Ovary (tissue), 9 donors: ENCODE results near the gene RAG1. TPM values are rescaled to one million over a fixed set of nuclear protein-coding genes. Genes with fewer than 3 reads are reported as not detected.

ENCODE experiments used
- DNase-seq, 5 donors: peaks; one replicate each; pipeline ENCODE4 v3.0.0-alpha.2; 2019 to 2020
- H3K27ac ChIP-seq, 2 donors: fragments of 200-600 bp; one replicate each; pipeline versions ENCODE4 v1.5.1 to v1.8.0; 2019 to 2022
- H3K27me3 ChIP-seq: fragments of 200-600 bp; one replicate; pipeline ENCODE4 v1.8.0; 2022
- H3K36me3 ChIP-seq: fragments of 200-600 bp; sonication (generic); one replicate; pipeline ENCODE4 v1.5.1; 2019
- H3K4me1 ChIP-seq: one replicate; pipeline ENCODE4 v1.8.1; 2013; ENCODE audit warnings: mild to moderate bottlenecking, moderate library complexity; ENCODE audit not compliant: insufficient read depth
- H3K4me3 ChIP-seq: fragments of 200-600 bp; sonication (generic); one replicate; pipeline ENCODE4 v1.5.1; 2017
- H3K9me3 ChIP-seq, 2 donors: fragments of 200-600 bp in 1 of 2; sonication (generic) in 1 of 2; one replicate each; pipeline versions ENCODE4 v1.5.1 to v1.8.1; 2013 to 2019; ENCODE audit warnings: mild to moderate bottlenecking in 1 of 2, moderate library complexity in 1 of 2
- CTCF ChIP-seq, 3 donors: fragments of 450-650 bp in 2 of 3; fragments of 200-600 bp in 1 of 3; IDR thresholded peaks; one replicate each; pipeline versions ENCODE4 v1.5.1 to v1.8.0; 2016 to 2022; ENCODE audit warnings: antibody characterized with exemption in 3 of 3, mild to moderate bottlenecking in 1 of 3
- EP300 ChIP-seq: sonication (generic); formaldehyde crosslinking; IDR thresholded peaks from one replicate; pipeline ENCODE4 v1.6.1; 2017; ENCODE audit warnings: antibody characterized with exemption
- POLR2A ChIP-seq: fragments of 450-650 bp; IDR thresholded peaks from one replicate; pipeline ENCODE4 v1.6.1; 2017; ENCODE audit warnings: antibody characterized with exemption, mild to moderate bottlenecking, moderate library complexity
- WGBS, 3 donors: extraction: QIAGEN DNeasy Blood & Tissue Kit in 1 of 3; methylation state at CpG; one replicate each; pipeline versions ENCODE4 v1.1.5 to v1.1.7; 2013 to 2017; 5-methylcytosine and 5-hydroxymethylcytosine counted together
- intact Hi-C, 4 donors: fragments of 100-400 bp; cut with DNase I; formaldehyde crosslinking; loops; one replicate each; pipeline versions ENCODE4 v1.11.0 to v1.15.1; 2022 to 2023
- polyA plus RNA-seq, 2 donors: library from polyadenylated mRNA; stranded (reverse); fragments of 200-250 nt in 1 of 2; fragments of 350-450 nt in 1 of 2; fragmentation: Illumina TruSeq in 1 of 2; extraction: RNeasy Lipid Tissue Mini Kit (QIAGEN cat#74804) in 1 of 2; gene quantifications; one replicate each; pipeline ENCODE4 v1.2.3, GENCODE V29; 2013 to 2014
- total RNA-seq, 7 donors: library from RNA; depleted of rRNA in 2 of 7; stranded (reverse); fragments of >200 nt in 2 of 7; fragmentation: NEBNext Ultra II Directional in 3 of 7; extraction: Animal tissue kit (Norgen Biotek cat#: 25700) in 3 of 7; gene quantifications; one replicate each; pipeline versions ENCODE4 v1.1.0 to v1.2.4, GENCODE V29; 2016 to 2023
- donor health status: DM: no; HTN: no; CAD: no; lungs with moderate emphysema.
- donor health status: DM: no; HTN: no; CAD: no.
- donor health status: Bipolar disorder and iron deficiency.
- donor health status: DM: yes; HTN: yes; CAD: no.
- donor health status: DM: no; HTN: no; CAD: no.
- donor health status: DM: yes; HTN: yes; CAD: no.

RAG1 gene
- total and polyA plus RNA-seq, 9 donors = 0.18 to 1.3 (median 0.40) TPM

DNA sequence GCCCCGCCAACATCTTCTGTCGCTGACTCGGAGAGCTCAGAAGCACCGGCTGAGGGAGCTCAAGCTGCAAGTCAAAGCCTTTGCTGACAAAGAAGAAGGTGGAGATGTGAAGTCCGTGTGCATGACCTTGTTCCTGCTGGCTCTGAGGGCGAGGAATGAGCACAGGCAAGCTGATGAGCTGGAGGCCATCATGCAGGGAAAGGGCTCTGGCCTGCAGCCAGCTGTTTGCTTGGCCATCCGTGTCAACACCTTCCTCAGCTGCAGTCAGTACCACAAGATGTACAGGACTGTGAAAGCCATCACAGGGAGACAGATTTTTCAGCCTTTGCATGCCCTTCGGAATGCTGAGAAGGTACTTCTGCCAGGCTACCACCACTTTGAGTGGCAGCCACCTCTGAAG is 6.7 kb downstream of the RAG1 start:
- TF ChIP-seq POLR2A = no peak
- TF ChIP-seq CTCF (IDR thresholded peaks at IDR 0.05) = no peak
- TF ChIP-seq EP300 = no peak
- DNase-seq = no peak
- Histone ChIP-seq H3K4me3 (no peak overlapping the region), H3K27ac (no peak overlapping the region), H3K36me3 (no peaks in the 10 kb centered on the region), H3K9me3 (no peaks in the 10 kb centered on the region), H3K27me3 (no peaks in the 10 kb centered on the region), H3K4me1 (no peaks in the 10 kb centered on the region)
- intact Hi-C loops = no loop called here
- WGBS, 3 donors = 75 to 83% (median 82%) methylated on average over 8 of the region's 8 CpGs

GRCh38 chr11:36577373-36577772 is 9.6 kb downstream of the RAG1 start:
- intact Hi-C loops = no loop called here
- Histone ChIP-seq H3K4me3 (no peak overlapping the region), H3K9me3 (no peaks in the 10 kb centered on the region), H3K27me3 (no peaks in the 10 kb centered on the region), H3K27ac (no peak overlapping the region), H3K36me3 (no peaks in the 10 kb centered on the region), H3K4me1 (no peaks in the 10 kb centered on the region)
- 56 to 66% (median 63%) methylated on average over 2 of the region's 2 CpGs for WGBS, 3 donors
- DNase-seq = no peak
- no peak for TF ChIP-seq POLR2A
- no peak for TF ChIP-seq EP300
- no peak for TF ChIP-seq CTCF (IDR thresholded peaks at IDR 0.05)

DNA sequence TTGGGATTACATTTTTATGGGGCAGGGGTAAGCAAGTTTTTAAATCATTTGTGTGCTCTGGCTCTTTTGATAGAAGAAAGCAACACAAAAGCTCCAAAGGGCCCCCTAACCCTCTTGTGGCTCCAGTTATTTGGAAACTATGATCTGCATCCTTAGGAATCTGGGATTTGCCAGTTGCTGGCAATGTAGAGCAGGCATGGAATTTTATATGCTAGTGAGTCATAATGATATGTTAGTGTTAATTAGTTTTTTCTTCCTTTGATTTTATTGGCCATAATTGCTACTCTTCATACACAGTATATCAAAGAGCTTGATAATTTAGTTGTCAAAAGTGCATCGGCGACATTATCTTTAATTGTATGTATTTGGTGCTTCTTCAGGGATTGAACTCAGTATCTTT is 10.1 kb downstream of the RAG1 start:
- intact Hi-C loops = no loop called here
- Histone ChIP-seq H3K27me3 (no peaks in the 10 kb centered on the region), H3K4me1 (no peaks in the 10 kb centered on the region), H3K4me3 (no peak overlapping the region), H3K36me3 (no peaks in the 10 kb centered on the region), H3K27ac (no peak overlapping the region), H3K9me3 (no peaks in the 10 kb centered on the region)
- WGBS, 3 donors = 52 to 60% (median 58%) methylated on average over 2 of the region's 2 CpGs
- TF ChIP-seq EP300 (no peak), POLR2A (no peak), CTCF (IDR thresholded peaks at IDR 0.05) (no peak)
- DNase-seq = no peak

DNA sequence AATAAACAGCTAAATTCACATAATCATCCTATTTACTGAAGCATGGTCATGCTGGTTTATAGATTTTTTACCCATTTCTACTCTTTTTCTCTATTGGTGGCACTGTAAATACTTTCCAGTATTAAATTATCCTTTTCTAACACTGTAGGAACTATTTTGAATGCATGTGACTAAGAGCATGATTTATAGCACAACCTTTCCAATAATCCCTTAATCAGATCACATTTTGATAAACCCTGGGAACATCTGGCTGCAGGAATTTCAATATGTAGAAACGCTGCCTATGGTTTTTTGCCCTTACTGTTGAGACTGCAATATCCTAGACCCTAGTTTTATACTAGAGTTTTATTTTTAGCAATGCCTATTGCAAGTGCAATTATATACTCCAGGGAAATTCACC is 10.7 kb downstream of the RAG1 start:
- intact Hi-C loops = no loop called here
- H3K27me3 ChIP-seq = no peaks in the 10 kb centered on the region
- no peaks in the 10 kb centered on the region for H3K4me1 ChIP-seq
- H3K27ac ChIP-seq = no peak overlapping the region
- H3K36me3 ChIP-seq = no peaks in the 10 kb centered on the region
- 40 to 53% (median 45%) methylated on average over 1 of the region's 1 CpG for WGBS, 3 donors
- no peaks in the 10 kb centered on the region for H3K9me3 ChIP-seq
- H3K4me3 ChIP-seq = no peak overlapping the region
- TF ChIP-seq POLR2A (no peak), EP300 (no peak)
- DNase-seq = no peak

DNA sequence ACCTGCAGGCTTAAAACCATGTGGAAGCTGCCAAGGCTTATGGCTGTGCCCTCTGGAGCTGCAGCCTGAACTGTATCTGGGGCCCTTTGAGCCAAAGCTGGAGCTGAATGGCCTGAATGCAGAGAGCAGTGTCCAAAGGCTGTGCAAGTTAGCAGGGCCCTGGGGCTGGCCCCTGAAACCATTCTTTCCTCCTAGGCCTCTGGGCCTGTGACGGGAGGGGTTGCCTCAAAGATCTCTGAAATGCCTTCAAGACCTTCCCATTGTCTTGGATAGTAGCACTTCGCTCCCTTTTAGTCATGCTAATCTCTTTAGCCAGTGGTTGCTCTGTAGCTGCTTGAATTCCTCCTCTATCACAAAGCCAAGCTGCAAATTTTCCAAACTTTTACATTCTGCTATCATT is 13.7 kb downstream of the RAG1 start:
- Histone ChIP-seq H3K36me3 (no peaks in the 10 kb centered on the region), H3K9me3 (no peaks in the 10 kb centered on the region), H3K27me3 (no peaks in the 10 kb centered on the region), H3K27ac (no peak overlapping the region), H3K4me3 (no peak overlapping the region), H3K4me1 (no peaks in the 10 kb centered on the region)
- DNase-seq = no peak
- no peak for TF ChIP-seq CTCF (IDR thresholded peaks at IDR 0.05)
- no peak for TF ChIP-seq POLR2A
- 52 to 91% (median 89%) methylated on average over 2 of the region's 2 CpGs for WGBS, 3 donors
- intact Hi-C loops = no loop called here
